GM10266 (cell line): ENCODE measurements around the gene DNAH14.
"Not testable (repeated sequence)": the region's sequence is repeated elsewhere in the genome, so short reads cannot be mapped to it uniquely, and the experiment has no call there.

ENCODE experiments used
- DNase-seq: peaks from one replicate; pipeline ENCODE4 v3.0.0; 2012; ENCODE audit errors: extremely low spot score
- TF ChIP-seq, protein P1 (sequence below): IDR thresholded peaks from 2 replicates; pipeline ENCODE4 v1.5.1; 2012; ENCODE audit warnings: mild to moderate bottlenecking, low read depth; ENCODE audit not compliant: control insufficient read depth, insufficient read depth; ENCODE audit errors: missing control alignments

The DNAH14 gene

GRCh38 chr1:225224287-225224686 is 294.8 kb downstream of the DNAH14 start:
- DNase-seq: no peak
- TF ChIP-seq, protein P1, sequence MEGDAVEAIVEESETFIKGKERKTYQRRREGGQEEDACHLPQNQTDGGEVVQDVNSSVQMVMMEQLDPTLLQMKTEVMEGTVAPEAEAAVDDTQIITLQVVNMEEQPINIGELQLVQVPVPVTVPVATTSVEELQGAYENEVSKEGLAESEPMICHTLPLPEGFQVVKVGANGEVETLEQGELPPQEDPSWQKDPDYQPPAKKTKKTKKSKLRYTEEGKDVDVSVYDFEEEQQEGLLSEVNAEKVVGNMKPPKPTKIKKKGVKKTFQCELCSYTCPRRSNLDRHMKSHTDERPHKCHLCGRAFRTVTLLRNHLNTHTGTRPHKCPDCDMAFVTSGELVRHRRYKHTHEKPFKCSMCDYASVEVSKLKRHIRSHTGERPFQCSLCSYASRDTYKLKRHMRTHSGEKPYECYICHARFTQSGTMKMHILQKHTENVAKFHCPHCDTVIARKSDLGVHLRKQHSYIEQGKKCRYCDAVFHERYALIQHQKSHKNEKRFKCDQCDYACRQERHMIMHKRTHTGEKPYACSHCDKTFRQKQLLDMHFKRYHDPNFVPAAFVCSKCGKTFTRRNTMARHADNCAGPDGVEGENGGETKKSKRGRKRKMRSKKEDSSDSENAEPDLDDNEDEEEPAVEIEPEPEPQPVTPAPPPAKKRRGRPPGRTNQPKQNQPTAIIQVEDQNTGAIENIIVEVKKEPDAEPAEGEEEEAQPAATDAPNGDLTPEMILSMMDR: no peak

DNA sequence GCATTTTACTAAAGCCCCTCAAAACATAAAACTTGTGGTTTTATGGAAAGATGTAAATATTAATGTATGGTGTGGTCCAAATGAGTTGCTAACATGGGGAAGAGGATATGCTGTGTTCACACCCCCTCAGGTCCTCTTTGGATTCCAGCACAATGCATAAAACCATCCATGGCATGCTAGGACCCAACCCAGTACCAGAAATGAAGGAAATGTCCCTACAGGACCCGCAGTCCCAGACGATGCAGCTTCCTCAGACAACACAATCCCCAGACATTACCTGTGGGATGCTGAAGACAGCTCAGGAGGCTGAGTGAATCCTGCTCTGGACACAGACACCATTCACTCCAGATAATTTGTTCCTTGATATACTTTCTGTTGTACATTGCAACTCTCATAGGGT is 296.2 kb downstream of the DNAH14 start:
- TF ChIP-seq, protein P1: no peak
- no peak for DNase-seq

GRCh38 chr1:225228871-225229303 is 299.4 kb downstream of the DNAH14 start:
- TF ChIP-seq, protein P1: no peak
- no peak for DNase-seq

- DNase-seq: not testable (repeated sequence)
Observed at GRCh38 chr1:225229429-225229828, 300.0 kb downstream of the DNAH14 start.

- TF ChIP-seq, protein P1: no peak
- no peak for DNase-seq
Observed at GRCh38 chr1:225230483-225230882, 301.0 kb downstream of the DNAH14 start.

DNA sequence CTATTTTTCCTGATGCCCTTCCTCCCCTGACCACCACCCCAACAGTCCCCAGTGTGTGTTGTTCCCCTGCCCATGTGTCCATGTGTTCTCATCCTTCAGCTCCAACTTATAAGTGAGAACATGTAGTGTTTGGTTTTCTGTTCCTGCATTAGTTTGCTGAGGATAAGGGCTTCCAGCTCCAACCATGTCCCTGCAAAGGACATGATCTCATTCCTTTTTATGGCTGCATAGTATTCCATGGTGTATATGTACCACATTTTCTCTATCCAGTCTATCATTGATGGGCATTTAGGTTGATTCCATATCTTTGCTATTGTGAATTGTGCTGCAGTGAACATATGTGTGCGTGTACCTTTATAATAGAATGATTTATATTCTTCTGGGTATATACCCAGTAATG is 303.5 kb downstream of the DNAH14 start:
- not testable (repeated sequence) for DNase-seq

- TF ChIP-seq, protein P1: no peak
- no peak for DNase-seq
Observed at GRCh38 chr1:225242611-225243010, 313.1 kb downstream of the DNAH14 start.

GRCh38 chr1:225250432-225250831 is 321.0 kb downstream of the DNAH14 start:
- TF ChIP-seq, protein P1: no peak
- DNase-seq: no peak
